SK-N-SH treated with all-trans-retinoic acid at 6 μM for 48 hours (cell line): ENCODE measurements around the gene MED16.
"Not testable (repeated sequence)": the region's sequence is repeated elsewhere in the genome, so short reads cannot be mapped to it uniquely, and the experiment has no call there.

Experiments
- ATAC-seq: fragments of 200-7000 bp; cut with Tn5 transposase; 3 replicates; pipeline ENCODE4 v1.9.1; 2020; ENCODE audit warnings: mild to moderate bottlenecking, moderate library complexity
- ARNTL ChIP-seq: fragments of 450-650 bp; formaldehyde crosslinking; IDR thresholded peaks from 2 replicates; pipeline ENCODE4 v1.5.0; 2020; ENCODE audit warnings: low read depth, mild to moderate bottlenecking, moderate library complexity, borderline replicate concordance
- BACH2 ChIP-seq: fragments of 250-450 bp; sonication (Bioruptor Pico); IDR thresholded peaks from 2 replicates; pipeline ENCODE4 v1.9.0; 2021; ENCODE audit warnings: mild to moderate bottlenecking, borderline replicate concordance
- CSDC2 ChIP-seq: fragments of 250-450 bp; sonication (Bioruptor Pico); IDR thresholded peaks from 2 replicates; pipeline ENCODE4 v1.5.0; 2020; ENCODE audit warnings: mild to moderate bottlenecking, moderate library complexity
- CSRNP3 ChIP-seq: fragments of 250-450 bp; sonication (Bioruptor Pico); IDR thresholded peaks from 2 replicates; pipeline ENCODE4 v1.5.1; 2021; ENCODE audit warnings: mild to moderate bottlenecking, moderate library complexity
- ESRRG ChIP-seq: fragments of 250-450 bp; sonication (Bioruptor Pico); IDR thresholded peaks from 2 replicates; pipeline ENCODE4 v1.6.1; 2021; ENCODE audit warnings: mild to moderate bottlenecking
- GLIS3 ChIP-seq: fragments of 250-450 bp; sonication (Bioruptor Pico); IDR thresholded peaks from 2 replicates; pipeline ENCODE4 v1.5.0; 2020; ENCODE audit warnings: mild to moderate bottlenecking, moderate library complexity
- PPARA ChIP-seq: fragments of 250-450 bp; sonication (Bioruptor Pico); IDR thresholded peaks from 2 replicates; pipeline ENCODE4 v1.5.0; 2020; ENCODE audit warnings: mild to moderate bottlenecking, borderline replicate concordance
- RARB ChIP-seq: fragments of 250-450 bp; sonication (Bioruptor Pico); IDR thresholded peaks from 2 replicates; pipeline ENCODE4 v1.8.0; 2021; ENCODE audit warnings: mild to moderate bottlenecking, moderate library complexity
- TCF4 ChIP-seq: fragments of 250-450 bp; sonication (Bioruptor Pico); IDR thresholded peaks from 2 replicates; pipeline ENCODE4 v1.8.0; 2021; ENCODE audit warnings: mild to moderate bottlenecking, moderate library complexity, borderline replicate concordance
- TOX ChIP-seq: fragments of 250-450 bp; sonication (Bioruptor Pico); IDR thresholded peaks from 2 replicates; pipeline ENCODE4 v1.8.0; 2021; ENCODE audit warnings: mild to moderate bottlenecking, moderate library complexity, borderline replicate concordance
- TSHZ2 ChIP-seq: fragments of 250-450 bp; sonication (Bioruptor Pico); IDR thresholded peaks from 2 replicates; pipeline ENCODE4 v1.5.0; 2020; ENCODE audit warnings: mild to moderate bottlenecking, moderate library complexity
- ZC3H10 ChIP-seq: fragments of 250-450 bp; sonication (Bioruptor Pico); IDR thresholded peaks from 2 replicates; pipeline ENCODE4 v1.5.1; 2021; ENCODE audit warnings: mild to moderate bottlenecking, moderate library complexity
- ZFP30 ChIP-seq: fragments of 450-650 bp; formaldehyde crosslinking; IDR thresholded peaks from 2 replicates; pipeline ENCODE4 v1.5.0; 2022; ENCODE audit warnings: mild to moderate bottlenecking, moderate library complexity
- ZNF565 ChIP-seq: fragments of 450-650 bp; formaldehyde crosslinking; conservative IDR thresholded peaks from 2 replicates; pipeline ENCODE4 v1.5.0; 2020; ENCODE audit warnings: low read depth, mild to moderate bottlenecking, moderate library complexity
- ZNF70 ChIP-seq: fragments of 450-650 bp; formaldehyde crosslinking; IDR thresholded peaks from 2 replicates; pipeline ENCODE4 v1.5.0; 2020; ENCODE audit warnings: mild to moderate bottlenecking, moderate library complexity
- ZNF8 ChIP-seq: fragments of 450-650 bp; formaldehyde crosslinking; IDR thresholded peaks from 2 replicates; pipeline ENCODE4 v1.5.0; 2020; ENCODE audit warnings: mild to moderate bottlenecking, moderate library complexity

Gene MED16

GRCh38 chr19:892243-892893 is 619 bp downstream of the MED16 start:
- ATAC-seq, result no peak; the same call in 2 of the 3 replicates

GRCh38 chr19:891421-892200 is 1.4 kb downstream of the MED16 start:
- not testable (repeated sequence) for ATAC-seq

More at GRCh38 chr19:892243-892893, 619 bp downstream of the MED16 start:
- no peak for TF ChIP-seq RARB (CRISPR knock-in tag)
- TF ChIP-seq BACH2, result no peak
- TF ChIP-seq ARNTL, result no peak
- no peak for TF ChIP-seq ZNF8 (CRISPR knock-in tag)
- TF ChIP-seq TSHZ2 (CRISPR knock-in tag), result no peak
- no peak for TF ChIP-seq ZNF70 (CRISPR knock-in tag)
- TF ChIP-seq CSDC2 (CRISPR knock-in tag), result no peak
- TF ChIP-seq GLIS3, result no peak
- no peak for TF ChIP-seq ZNF565 (CRISPR knock-in tag)
- TF ChIP-seq CSRNP3, result no peak
- no peak for TF ChIP-seq TCF4 (CRISPR knock-in tag)
- no peak for TF ChIP-seq TOX
- TF ChIP-seq, all 23 proteins: peak for 0

- no peak for ATAC-seq
- TF ChIP-seq ZFP30 (CRISPR knock-in tag) (no peak), GLIS3 (no peak), TOX (no peak), ESRRG (no peak), PPARA (CRISPR knock-in tag) (no peak), ZC3H10 (CRISPR knock-in tag) (no peak)
Observed at GRCh38 chr19:890831-891230, 2.2 kb downstream of the MED16 start.

GRCh38 chr19:889662-890295 is 3.2 kb downstream of the MED16 start:
- no peak for ATAC-seq
- TF ChIP-seq TOX (no peak), BACH2 (no peak), ARNTL (no peak), CSRNP3 (no peak), TSHZ2 (CRISPR knock-in tag) (no peak)
